Activated CD8-positive, alpha-beta T cell treated with anti-CD3 and anti-CD28 coated beads, Interleukin-2, amount 10 ng/mL, durations not matched to agents 7 days and 5 days (primary cell): Measurements from ENCODE around the gene LMOD2. TPM values are rescaled to one million over a fixed set of nuclear protein-coding genes. Genes with fewer than 3 reads are reported as not detected.

Source experiments
- ATAC-seq: fragments of 150-1000 bp; cut with Tn5 transposase; one replicate; pipeline ENCODE4 v1.10.0; 2021; ENCODE audit warnings: moderate library complexity
- CTCF ChIA-PET: fragments of 350-600 bp; sonication (Branson Sonifier 250); formaldehyde crosslinking; loops from one replicate; lab custom pipeline; 2021; ENCODE audit warnings: antibody characterized with exemption; lab: Charles Lee
- POLR2A ChIA-PET: fragments of 350-600 bp; sonication (Branson Sonifier 250); formaldehyde crosslinking; loops from one replicate; lab custom pipeline; 2021; ENCODE audit warnings: antibody characterized with exemption; lab: Charles Lee
- DNase-seq: peaks from one replicate; pipeline ENCODE4 v3.0.0-alpha.2; 2020
- H3K27ac Mint-ChIP-seq: one replicate; pipeline ENCODE4 v1.8.0; 2021; ENCODE audit warnings: mild to moderate bottlenecking, mixed read lengths
- H3K27me3 Mint-ChIP-seq: one replicate; pipeline ENCODE4 v1.8.0; 2021; ENCODE audit warnings: low read depth, mixed read lengths
- H3K36me3 Mint-ChIP-seq: one replicate; pipeline ENCODE4 v1.8.0; 2021; ENCODE audit warnings: low read depth, mixed read lengths
- H3K4me1 Mint-ChIP-seq: one replicate; pipeline ENCODE4 v1.8.0; 2021; ENCODE audit warnings: low read depth, mixed read lengths
- H3K4me3 Mint-ChIP-seq: one replicate; pipeline ENCODE4 v1.8.0; 2021; ENCODE audit warnings: mild to moderate bottlenecking, mixed read lengths
- H3K9me3 Mint-ChIP-seq: one replicate; pipeline ENCODE4 v1.8.0; 2022; ENCODE audit warnings: mixed read lengths; ENCODE audit not compliant: insufficient read depth
- total RNA-seq, 2 experiments: library from RNA; stranded (reverse); gene quantifications; one replicate each; pipeline ENCODE4 v1.2.3, GENCODE V29; 2021

Gene LMOD2
- total RNA-seq, 2 experiments from 2014 or later: not detected

GRCh38 chr7:123660514-123661354 is 5.1 kb downstream of the LMOD2 start:
- CTCF ChIA-PET: no interaction called here
- Mint-ChIP-seq H3K4me3 (no peak overlapping the region), H3K4me1 (no peaks in the 10 kb centered on the region), H3K9me3 (no peaks in the 10 kb centered on the region), H3K27ac (no peak overlapping the region), H3K36me3 (no peaks in the 10 kb centered on the region), H3K27me3 (peaks cover 13% of the 10 kb centered on the region)
- POLR2A ChIA-PET: no interaction called here
- no peak for DNase-seq
- no peak for ATAC-seq

- no peak for DNase-seq
- no peak overlapping the region for H3K4me3 Mint-ChIP-seq
- H3K4me1 Mint-ChIP-seq: no peaks in the 10 kb centered on the region
- no peaks in the 10 kb centered on the region for H3K9me3 Mint-ChIP-seq
- POLR2A ChIA-PET: no interaction called here
- ATAC-seq: no peak
- H3K36me3 Mint-ChIP-seq: no peaks in the 10 kb centered on the region
- H3K27me3 Mint-ChIP-seq: peaks cover 13% of the 10 kb centered on the region
- H3K27ac Mint-ChIP-seq: no peak overlapping the region
- CTCF ChIA-PET: no interaction called here
These were observed 6.1 kb downstream of the LMOD2 start for GRCh38 chr7:123661765-123662164.

GRCh38 chr7:123662293-123662692 is 6.6 kb downstream of the LMOD2 start:
- Mint-ChIP-seq H3K27me3 (peaks cover 13% of the 10 kb centered on the region), H3K27ac (no peak overlapping the region), H3K36me3 (no peaks in the 10 kb centered on the region), H3K9me3 (no peaks in the 10 kb centered on the region), H3K4me3 (no peak overlapping the region), H3K4me1 (no peaks in the 10 kb centered on the region)
- POLR2A ChIA-PET: no interaction called here
- DNase-seq (no peak), ATAC-seq (no peak)
- CTCF ChIA-PET: no interaction called here

- no peak for DNase-seq
- Mint-ChIP-seq H3K4me1 (no peaks in the 10 kb centered on the region), H3K27ac (no peak overlapping the region), H3K4me3 (no peak overlapping the region), H3K36me3 (no peaks in the 10 kb centered on the region), H3K9me3 (no peaks in the 10 kb centered on the region), H3K27me3 (peaks cover 13% of the 10 kb centered on the region)
- ATAC-seq: no peak
- CTCF ChIA-PET: no interaction called here
- POLR2A ChIA-PET: no interaction called here
These were observed 7.1 kb downstream of the LMOD2 start for GRCh38 chr7:123662755-123663154.

GRCh38 chr7:123663200-123663599 is 7.5 kb downstream of the LMOD2 start:
- POLR2A ChIA-PET: no interaction called here
- DNase-seq (no peak), ATAC-seq (no peak)
- H3K27ac Mint-ChIP-seq: no peak overlapping the region
- H3K4me1 Mint-ChIP-seq: no peaks in the 10 kb centered on the region
- no peaks in the 10 kb centered on the region for H3K36me3 Mint-ChIP-seq
- CTCF ChIA-PET: no interaction called here
- peaks cover 13% of the 10 kb centered on the region for H3K27me3 Mint-ChIP-seq
- no peaks in the 10 kb centered on the region for H3K9me3 Mint-ChIP-seq
- H3K4me3 Mint-ChIP-seq: no peak overlapping the region

- H3K27ac Mint-ChIP-seq: no peak overlapping the region
- DNase-seq: no peak
- H3K27me3 Mint-ChIP-seq: peaks cover 8% of the 10 kb centered on the region
- H3K9me3 Mint-ChIP-seq: no peaks in the 10 kb centered on the region
- ChIA-PET CTCF (no interaction called here), POLR2A (no interaction called here)
- H3K36me3 Mint-ChIP-seq: no peaks in the 10 kb centered on the region
- ATAC-seq: no peak
- no peak overlapping the region for H3K4me3 Mint-ChIP-seq
- no peaks in the 10 kb centered on the region for H3K4me1 Mint-ChIP-seq
These were observed 9.5 kb downstream of the LMOD2 start for GRCh38 chr7:123665157-123665556.

- Mint-ChIP-seq H3K9me3 (no peaks in the 10 kb centered on the region), H3K36me3 (no peaks in the 10 kb centered on the region), H3K27me3 (peaks cover 5% of the 10 kb centered on the region), H3K4me3 (no peak overlapping the region), H3K4me1 (no peaks in the 10 kb centered on the region), H3K27ac (no peak overlapping the region)
- DNase-seq (no peak), ATAC-seq (no peak)
- POLR2A ChIA-PET: interaction anchor here (0.6 kb wide), 1 partner anchor 303 kb away, joined by 5 read pairs; no protein-coding TSS in a partner anchor
- CTCF ChIA-PET: no interaction called here
These were observed 10.2 kb downstream of the LMOD2 start for GRCh38 chr7:123665896-123666295.

- ATAC-seq (no peak), DNase-seq (no peak)
- H3K27me3 Mint-ChIP-seq: peaks cover 5% of the 10 kb centered on the region
- no peak overlapping the region for H3K27ac Mint-ChIP-seq
- ChIA-PET CTCF (no interaction called here), POLR2A (interaction anchor here (0.6 to 0.7 kb wide), 2 partner anchors 11 to 303 kb away, joined by 3 to 5 read pairs; no protein-coding TSS in a partner anchor)
- no peaks in the 10 kb centered on the region for H3K9me3 Mint-ChIP-seq
- no peaks in the 10 kb centered on the region for H3K36me3 Mint-ChIP-seq
- no peak overlapping the region for H3K4me3 Mint-ChIP-seq
- H3K4me1 Mint-ChIP-seq: no peaks in the 10 kb centered on the region
These were observed 10.8 kb downstream of the LMOD2 start for GRCh38 chr7:123666492-123666891.

GRCh38 chr7:123669485-123669884 is 13.8 kb downstream of the LMOD2 start:
- Mint-ChIP-seq H3K27me3 (peaks cover 2% of the 10 kb centered on the region), H3K4me3 (no peak overlapping the region), H3K36me3 (no peaks in the 10 kb centered on the region), H3K4me1 (no peaks in the 10 kb centered on the region), H3K9me3 (no peaks in the 10 kb centered on the region), H3K27ac (no peak overlapping the region)
- ChIA-PET CTCF (interaction anchor here (1.4 to 1.6 kb wide), 2 partner anchors 13 to 195 kb away, joined by 3 to 4 read pairs; no protein-coding TSS in a partner anchor), POLR2A (no interaction called here)
- ATAC-seq (no peak), DNase-seq (no peak)

- ATAC-seq (no peak), DNase-seq (no peak)
- Mint-ChIP-seq H3K9me3 (no peaks in the 10 kb centered on the region), H3K27me3 (no peaks in the 10 kb centered on the region), H3K4me3 (no peak overlapping the region), H3K36me3 (no peaks in the 10 kb centered on the region), H3K27ac (no peak overlapping the region), H3K4me1 (no peaks in the 10 kb centered on the region)
- ChIA-PET CTCF (interaction anchor here (0.9 kb wide), 1 partner anchor 9 kb away, joined by 3 read pairs; no protein-coding TSS in a partner anchor), POLR2A (no interaction called here)
These were observed 17.6 kb downstream of the LMOD2 start for GRCh38 chr7:123673137-123673732.

GRCh38 chr7:123673752-123674398 is 18.2 kb downstream of the LMOD2 start:
- Mint-ChIP-seq H3K27ac (no peak overlapping the region), H3K9me3 (no peaks in the 10 kb centered on the region), H3K36me3 (no peaks in the 10 kb centered on the region), H3K27me3 (no peaks in the 10 kb centered on the region), H3K4me1 (no peaks in the 10 kb centered on the region), H3K4me3 (no peak overlapping the region)
- ChIA-PET CTCF (interaction anchor here (0.9 kb wide), 1 partner anchor 9 kb away, joined by 3 read pairs; no protein-coding TSS in a partner anchor), POLR2A (no interaction called here)
- DNase-seq: no peak
- ATAC-seq: no peak
